Measurements from ENCODE around the gene NCOA7. TPM values are rescaled to one million over a fixed set of nuclear protein-coding genes. Genes with fewer than 3 reads are reported as not detected.
"Not testable (repeated sequence)": the region's sequence is repeated elsewhere in the genome, so short reads cannot be mapped to it uniquely, and the experiment has no call there.

The NCOA7 gene
- total and polyA plus RNA-seq, 12 donors: 4.2 to 21.3 (median 10.3) TPM

DNA sequence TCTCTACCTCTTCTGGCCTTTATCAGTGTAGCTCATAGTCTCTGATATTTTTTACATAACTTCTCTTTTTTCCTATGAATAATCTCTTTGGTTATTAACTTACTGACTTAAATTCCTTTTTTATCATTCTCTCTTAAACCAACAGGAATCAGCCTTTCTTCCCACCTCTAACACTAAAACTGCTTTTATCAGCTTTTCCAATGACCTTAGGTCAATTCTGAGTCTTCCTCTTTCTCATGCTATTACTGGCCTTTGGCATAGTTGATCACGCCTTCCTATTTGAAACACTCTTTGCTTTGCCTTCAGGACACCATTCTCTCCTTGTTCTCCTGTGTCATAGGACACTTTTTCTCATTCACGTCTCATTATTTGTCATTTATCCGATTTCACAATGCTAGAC, 157.7 kb downstream of the NCOA7 start:
- H3K36me3 ChIP-seq: no peaks in the 10 kb centered on the region
- no peaks in the 10 kb centered on the region for H3K9me3 ChIP-seq
- DNase-seq (no peak), ATAC-seq (no peak)
- peaks cover 0 to 46% (median 18%) of the 10 kb centered on the region in 9 donors for H3K4me1 ChIP-seq
- H3K27me3 ChIP-seq: no peaks in the 10 kb centered on the region
- H3K4me3 ChIP-seq: no peak overlapping the region
- no peak overlapping the region for H3K27ac ChIP-seq
- intact Hi-C loops (cut with DNase I): loop anchor here in 1 of 10 donors (10.0 kb wide), 1 partner anchor 74 kb away; no protein-coding TSS in a partner anchor
- WGBS, 2 donors: 88 to 92% methylated on average over 3 of the region's 3 CpGs
- TF ChIP-seq, protein P1, sequence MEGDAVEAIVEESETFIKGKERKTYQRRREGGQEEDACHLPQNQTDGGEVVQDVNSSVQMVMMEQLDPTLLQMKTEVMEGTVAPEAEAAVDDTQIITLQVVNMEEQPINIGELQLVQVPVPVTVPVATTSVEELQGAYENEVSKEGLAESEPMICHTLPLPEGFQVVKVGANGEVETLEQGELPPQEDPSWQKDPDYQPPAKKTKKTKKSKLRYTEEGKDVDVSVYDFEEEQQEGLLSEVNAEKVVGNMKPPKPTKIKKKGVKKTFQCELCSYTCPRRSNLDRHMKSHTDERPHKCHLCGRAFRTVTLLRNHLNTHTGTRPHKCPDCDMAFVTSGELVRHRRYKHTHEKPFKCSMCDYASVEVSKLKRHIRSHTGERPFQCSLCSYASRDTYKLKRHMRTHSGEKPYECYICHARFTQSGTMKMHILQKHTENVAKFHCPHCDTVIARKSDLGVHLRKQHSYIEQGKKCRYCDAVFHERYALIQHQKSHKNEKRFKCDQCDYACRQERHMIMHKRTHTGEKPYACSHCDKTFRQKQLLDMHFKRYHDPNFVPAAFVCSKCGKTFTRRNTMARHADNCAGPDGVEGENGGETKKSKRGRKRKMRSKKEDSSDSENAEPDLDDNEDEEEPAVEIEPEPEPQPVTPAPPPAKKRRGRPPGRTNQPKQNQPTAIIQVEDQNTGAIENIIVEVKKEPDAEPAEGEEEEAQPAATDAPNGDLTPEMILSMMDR (IDR thresholded peaks at IDR 0.05): no peak

DNA sequence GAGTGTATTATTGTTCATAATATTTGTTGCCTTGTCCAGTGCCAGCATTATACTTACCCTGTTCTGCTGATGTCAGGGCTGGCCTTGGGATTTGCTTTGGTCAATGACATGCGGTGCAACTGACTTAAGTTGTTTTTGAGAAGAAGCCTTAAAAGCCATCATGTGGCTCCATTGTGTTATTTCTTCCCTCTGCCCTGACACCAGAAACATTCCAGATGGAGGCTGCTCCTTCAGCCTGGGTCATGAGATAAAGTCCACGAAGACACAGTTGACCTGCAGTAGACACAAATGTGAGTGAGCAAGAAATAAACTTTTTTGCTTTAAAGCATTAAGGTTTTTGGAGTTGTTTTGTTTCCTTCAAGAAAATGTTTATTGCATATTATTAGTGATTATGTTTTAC, 158.3 kb downstream of the NCOA7 start:
- Histone ChIP-seq H3K4me3 (no peak overlapping the region), H3K27ac (no peak overlapping the region), H3K9me3 (no peaks in the 10 kb centered on the region), H3K36me3 (no peaks in the 10 kb centered on the region), H3K27me3 (no peaks in the 10 kb centered on the region), H3K4me1 (peaks cover 0 to 40% (median 16%) of the 10 kb centered on the region in 9 donors)
- TF ChIP-seq, protein P1 (IDR thresholded peaks at IDR 0.05): no peak
- intact Hi-C loops (cut with DNase I): loop anchor here in 1 of 10 donors (10.0 kb wide), 1 partner anchor 74 kb away; no protein-coding TSS in a partner anchor
- DNase-seq (no peak), ATAC-seq (no peak)
- WGBS, 2 donors: 66% methylated on average over 2 of the region's 2 CpGs

DNA sequence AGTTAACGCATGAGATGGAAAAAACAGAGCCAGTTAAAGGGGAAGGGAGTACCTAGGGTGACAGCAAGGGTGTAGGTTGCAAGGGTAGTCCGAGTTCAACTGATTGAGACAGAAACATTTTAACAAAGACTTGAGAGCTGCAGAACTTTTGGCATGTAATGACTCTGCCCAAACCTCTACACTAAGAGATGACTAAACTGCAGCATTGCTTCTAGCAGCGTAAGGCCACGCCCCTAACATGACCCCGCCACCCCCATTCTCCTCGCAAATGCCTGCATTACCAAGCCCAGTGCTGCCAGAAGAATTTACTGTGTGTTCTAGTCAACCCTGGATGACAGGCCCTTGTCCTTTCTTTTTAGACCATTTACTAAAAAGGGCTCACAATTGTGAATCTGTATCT, 159.5 kb downstream of the NCOA7 start:
- no peak overlapping the region for H3K4me3 ChIP-seq
- 86 to 90% methylated on average over 6 of the region's 6 CpGs for WGBS, 2 donors
- no peaks in the 10 kb centered on the region for H3K27me3 ChIP-seq
- intact Hi-C loops (cut with DNase I): loop anchor here in 6 of 10 donors (5.0 to 10.0 kb wide), 7 partner anchors 33 to 635 kb away; no protein-coding TSS in a partner anchor
- no peak for ATAC-seq
- TF ChIP-seq, protein P1 (IDR thresholded peaks at IDR 0.05): no peak
- H3K4me1 ChIP-seq: peaks cover 0 to 27% (median 8%) of the 10 kb centered on the region in 9 donors
- H3K36me3 ChIP-seq: no peaks in the 10 kb centered on the region
- H3K9me3 ChIP-seq: no peaks in the 10 kb centered on the region
- H3K27ac ChIP-seq: no peak overlapping the region
- no peak for DNase-seq

DNA sequence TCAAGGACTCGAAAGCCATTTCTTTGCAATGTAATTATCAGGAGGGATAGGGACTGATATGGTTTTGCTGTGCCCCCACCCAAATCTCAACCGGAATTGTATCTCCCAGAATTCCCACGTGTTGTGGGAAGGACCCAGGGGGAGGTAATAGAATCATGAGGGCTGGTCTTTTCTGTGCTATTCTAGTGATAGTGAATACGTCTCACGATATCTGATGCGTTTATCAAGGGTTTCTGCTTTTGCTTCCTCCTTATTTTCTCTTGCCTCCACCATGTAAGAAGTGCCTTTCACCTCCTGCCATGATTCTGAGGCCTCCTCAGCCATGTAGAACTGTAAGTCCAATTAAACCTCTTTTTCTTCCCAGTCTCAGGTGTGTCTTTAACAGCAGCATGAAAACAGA, 160.0 kb downstream of the NCOA7 start:
- H3K4me3 ChIP-seq, DNase-seq, H3K36me3 ChIP-seq, H3K27ac ChIP-seq, H3K9me3 ChIP-seq, H3K27me3 ChIP-seq, ATAC-seq: not testable (repeated sequence)
- H3K4me1 ChIP-seq: peaks cover 0 to 23% (median 5%) of the 10 kb centered on the region in 9 donors
- intact Hi-C loops (cut with DNase I): loop anchor here in 6 of 10 donors (5.0 to 10.0 kb wide), 7 partner anchors 33 to 636 kb away; no protein-coding TSS in a partner anchor
- 73 to 79% methylated on average over 6 of the region's 6 CpGs for WGBS, 2 donors

DNA sequence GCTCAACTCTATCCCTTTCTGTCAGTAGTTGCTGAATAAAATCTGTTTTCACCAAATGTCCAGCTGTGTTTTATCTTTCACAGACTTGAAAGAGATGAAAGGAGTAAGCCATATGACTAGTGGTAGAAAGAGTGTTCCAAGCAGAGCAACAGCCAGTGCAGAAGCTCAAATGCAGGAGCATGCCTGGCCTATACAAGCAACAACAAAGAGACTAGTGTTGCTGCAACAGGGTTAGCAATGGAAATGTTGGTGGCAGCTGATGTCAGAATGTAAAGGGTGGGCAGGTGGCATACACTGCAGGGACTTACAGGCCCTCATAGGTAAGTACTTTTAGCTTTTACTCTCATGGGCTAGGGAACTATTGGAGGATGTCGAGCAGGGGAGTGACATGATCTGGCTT, 160.6 kb downstream of the NCOA7 start:
- Histone ChIP-seq H3K9me3 (no peaks in the 10 kb centered on the region), H3K27me3 (no peaks in the 10 kb centered on the region), H3K27ac (no peak overlapping the region), H3K4me1 (peaks cover 0 to 22% (median 4%) of the 10 kb centered on the region in 9 donors), H3K4me3 (no peak overlapping the region), H3K36me3 (no peaks in the 10 kb centered on the region)
- ATAC-seq (no peak), DNase-seq (no peak)
- 76 to 81% methylated on average over 1 of the region's 1 CpG for WGBS, 2 donors
- intact Hi-C loops (cut with DNase I): loop anchor here in 6 of 10 donors (5.0 to 10.0 kb wide), 7 partner anchors 34 to 637 kb away; no protein-coding TSS in a partner anchor
- TF ChIP-seq, protein P1 (IDR thresholded peaks at IDR 0.05): no peak
